Suprapubic skin (tissue), 2 donors: ENCODE measurements around the gene LGR4.

Source experiments
- EP300 ChIP-seq: sonication (generic); formaldehyde crosslinking; IDR thresholded peaks from one replicate; pipeline ENCODE4 v1.6.1; 2017; ENCODE audit warnings: antibody characterized with exemption
- POLR2A ChIP-seq, 2 donors: fragments of 450-650 bp; IDR thresholded peaks; one replicate each; pipeline ENCODE4 v1.6.1; 2017; ENCODE audit warnings: antibody characterized with exemption in 2 of 2, mild to moderate bottlenecking in 2 of 2, moderate library complexity in 2 of 2

- TF ChIP-seq POLR2A (IDR thresholded peaks at IDR 0.05): no peak
- no peak for TF ChIP-seq EP300
These were observed 141.8 kb downstream of the LGR4 start for GRCh38 chr11:27330633-27331270.
